Spleen (tissue), 7 donors: ENCODE results near the gene RAD9A.

ENCODE experiments used
- CTCF ChIP-seq, 11 experiments: fragments of 200-600 bp in 7 of 11; fragments of 450-650 bp in 4 of 11; sonication (generic) in 4 of 11; IDR thresholded peaks in 8 of 11; conservative IDR thresholded peaks in 3 of 11; 1 replicate in 7 of 11; 2 replicates in 4 of 11; pipeline versions ENCODE4 v1.4.0 to v1.8.0; 2016 to 2021; ENCODE audit warnings: antibody characterized with exemption in 11 of 11, inconsistent platforms in 4 of 11, mild to moderate bottlenecking in 1 of 11
- POLR2A ChIP-seq, 3 donors: fragments of 450-650 bp; IDR thresholded peaks; one replicate each; pipeline ENCODE4 v1.5.1; 2017; ENCODE audit warnings: antibody characterized with exemption in 3 of 3, mild to moderate bottlenecking in 1 of 3
- donor health status: DM: no; HTN: no; CAD: no; lungs with moderate emphysema.
- donor health status: DM: no; HTN: no; CAD: no.
- donor health status: DM: no; HTN: no; CAD: no.

- no peak for TF ChIP-seq POLR2A (IDR thresholded peaks at IDR 0.05)
- TF ChIP-seq CTCF (IDR thresholded peaks at IDR 0.05 in 8 of 11, conservative IDR thresholded peaks at IDR 0.05 in 3 of 11): no peak
These were observed 24.9 kb downstream of the RAD9A start for GRCh38 chr11:67416416-67417335.
